ENCODE measurements around the gene EDIL3.

- no peak for TF ChIP-seq CTCF (CRISPR knock-in tag; IDR thresholded peaks at IDR 0.05)
- no peak for TF ChIP-seq ZNF546 (CRISPR knock-in tag; conservative IDR thresholded peaks at IDR 0.05)
- no peak for TF ChIP-seq YY1 (IDR thresholded peaks at IDR 0.05; ENCODE audit: insufficient read depth, insufficient replicate concordance, low read depth, low read length)
- no peak for TF ChIP-seq ZNF224 (CRISPR knock-in tag; IDR thresholded peaks at IDR 0.05)
- TF ChIP-seq FLYWCH1 (CRISPR knock-in tag; IDR thresholded peaks at IDR 0.05) = no peak
- TF ChIP-seq CBFB (CRISPR knock-in tag; IDR thresholded peaks at IDR 0.05) = no peak
- TF ChIP-seq ATF6 (CRISPR knock-in tag; conservative IDR thresholded peaks at IDR 0.05) = no peak
- TF ChIP-seq SNAPC5 (CRISPR knock-in tag; IDR thresholded peaks at IDR 0.05; ENCODE audit: borderline replicate concordance) = no peak
- TF ChIP-seq MBNL3 (CRISPR knock-in tag; conservative IDR thresholded peaks at IDR 0.05) = no peak
- no peak for TF ChIP-seq ZNF580 (CRISPR knock-in tag; IDR thresholded peaks at IDR 0.05; ENCODE audit: borderline replicate concordance, low read depth)
Observed at GRCh38 chr5:84378961-84379360, 5.7 kb downstream of the EDIL3 start.

All from HepG2 (cell line).